Activated CD4-positive, alpha-beta T cell treated with anti-CD3 and anti-CD28 coated beads, Interleukin-2, amount 10 ng/mL, durations not matched to agents 24 days and 14 days (primary cell): ENCODE data around the gene MAP3K19. TPM values are rescaled to one million over a fixed set of nuclear protein-coding genes. Genes with fewer than 3 reads are reported as not detected.
A peak's percentile ranks its signal among the peaks of the same experiment; 100 is the strongest.

Source experiments
- DNase-seq: peaks from one replicate; pipeline ENCODE4 v3.0.0; 2022
- H3K27ac Mint-ChIP-seq: one replicate; pipeline ENCODE4 v1.8.0; 2022; ENCODE audit warnings: mild to moderate bottlenecking, mixed read lengths
- H3K27me3 Mint-ChIP-seq: one replicate; pipeline ENCODE4 v1.8.0; 2022; ENCODE audit warnings: mixed read lengths
- H3K36me3 Mint-ChIP-seq: one replicate; pipeline ENCODE4 v1.8.0; 2022; ENCODE audit warnings: low read depth, mild to moderate bottlenecking, mixed read lengths
- H3K4me1 Mint-ChIP-seq: one replicate; pipeline ENCODE4 v1.8.0; 2021; ENCODE audit warnings: mixed read lengths
- H3K4me3 Mint-ChIP-seq: one replicate; pipeline ENCODE4 v1.8.0; 2022; ENCODE audit warnings: mild to moderate bottlenecking, moderate library complexity, mixed read lengths
- H3K9me3 Mint-ChIP-seq: one replicate; pipeline ENCODE4 v1.8.0; 2021; ENCODE audit warnings: mixed read lengths
- intact Hi-C: fragments of 100-400 bp; cut with micrococcal nuclease; formaldehyde crosslinking; loops from one replicate; pipeline ENCODE4 v1.15.1; 2023
- total RNA-seq: library from RNA; stranded (reverse); gene quantifications from 2 replicates; pipeline ENCODE4 v1.2.3, GENCODE V29; 2022

The MAP3K19 gene
- total RNA-seq, 1 donor from 2014 or later: not detected

GRCh38 chr2:134954065-134954464 lies 93.2 kb downstream of the MAP3K19 start:
- H3K4me3 Mint-ChIP-seq: no peak overlapping the region
- H3K36me3 Mint-ChIP-seq: peaks cover 63% of the 10 kb centered on the region
- intact Hi-C loops: no loop called here

GRCh38 chr2:134952608-134953007 lies 94.6 kb downstream of the MAP3K19 start:
- no peak for DNase-seq
- H3K36me3 Mint-ChIP-seq: peaks cover 66% of the 10 kb centered on the region

More at GRCh38 chr2:134954065-134954464, 93.2 kb downstream of the MAP3K19 start:
- no peak for DNase-seq
- H3K4me1 Mint-ChIP-seq: peaks cover 23% of the 10 kb centered on the region
- H3K27me3 Mint-ChIP-seq: no peaks in the 10 kb centered on the region
- H3K9me3 Mint-ChIP-seq: no peaks in the 10 kb centered on the region
- no peak overlapping the region for H3K27ac Mint-ChIP-seq

GRCh38 chr2:134950886-134951285 lies 96.4 kb downstream of the MAP3K19 start:
- intact Hi-C loops: no loop called here
- H3K9me3 Mint-ChIP-seq: no peaks in the 10 kb centered on the region
- no peak overlapping the region for H3K4me3 Mint-ChIP-seq
- no peak for DNase-seq
- no peaks in the 10 kb centered on the region for H3K27me3 Mint-ChIP-seq
- H3K27ac Mint-ChIP-seq: no peak overlapping the region
- H3K4me1 Mint-ChIP-seq: peaks cover 26% of the 10 kb centered on the region
- H3K36me3 Mint-ChIP-seq: peaks cover 63% of the 10 kb centered on the region

More at GRCh38 chr2:134952608-134953007, 94.6 kb downstream of the MAP3K19 start:
- Mint-ChIP-seq H3K27me3 (no peaks in the 10 kb centered on the region), H3K27ac (no peak overlapping the region), H3K4me1 (peaks cover 26% of the 10 kb centered on the region), H3K4me3 (no peak overlapping the region), H3K9me3 (no peaks in the 10 kb centered on the region)
- intact Hi-C loops: no loop called here

GRCh38 chr2:134949981-134950708 lies 97.1 kb downstream of the MAP3K19 start:
- Mint-ChIP-seq H3K36me3 (peaks cover 67% of the 10 kb centered on the region), H3K27me3 (no peaks in the 10 kb centered on the region), H3K9me3 (no peaks in the 10 kb centered on the region), H3K4me3 (peak overlapping the region; percentile 51), H3K4me1 (peaks cover 28% of the 10 kb centered on the region), H3K27ac (peak overlapping the region; percentile 44)
- intact Hi-C loops: no loop called here
- no peak for DNase-seq

- Mint-ChIP-seq H3K36me3 (peaks cover 59% of the 10 kb centered on the region), H3K4me1 (peaks cover 21% of the 10 kb centered on the region), H3K27ac (no peak overlapping the region), H3K27me3 (no peaks in the 10 kb centered on the region), H3K9me3 (no peaks in the 10 kb centered on the region), H3K4me3 (no peak overlapping the region)
- no peak for DNase-seq
- intact Hi-C loops: no loop called here
Measured at GRCh38 chr2:134946073-134946472, 101.2 kb downstream of the MAP3K19 start.

GRCh38 chr2:134944975-134945374 lies 102.3 kb downstream of the MAP3K19 start:
- H3K4me1 Mint-ChIP-seq: peaks cover 15% of the 10 kb centered on the region
- intact Hi-C loops: no loop called here
- no peaks in the 10 kb centered on the region for H3K9me3 Mint-ChIP-seq
- no peaks in the 10 kb centered on the region for H3K27me3 Mint-ChIP-seq
- H3K27ac Mint-ChIP-seq: no peak overlapping the region
- no peak overlapping the region for H3K4me3 Mint-ChIP-seq
- no peak for DNase-seq
- peaks cover 58% of the 10 kb centered on the region for H3K36me3 Mint-ChIP-seq

GRCh38 chr2:134943540-134943939 lies 103.7 kb downstream of the MAP3K19 start:
- Mint-ChIP-seq H3K9me3 (no peaks in the 10 kb centered on the region), H3K4me1 (peaks cover 7% of the 10 kb centered on the region), H3K4me3 (no peak overlapping the region), H3K36me3 (peaks cover 58% of the 10 kb centered on the region), H3K27me3 (no peaks in the 10 kb centered on the region), H3K27ac (no peak overlapping the region)
- DNase-seq: no peak
- intact Hi-C loops: no loop called here

GRCh38 chr2:134936691-134937090 lies 110.6 kb downstream of the MAP3K19 start:
- peaks cover 49% of the 10 kb centered on the region for H3K36me3 Mint-ChIP-seq
- no peaks in the 10 kb centered on the region for H3K27me3 Mint-ChIP-seq
- intact Hi-C loops: no loop called here
- H3K27ac Mint-ChIP-seq: no peak overlapping the region
- DNase-seq: no peak
- peaks cover 26% of the 10 kb centered on the region for H3K4me1 Mint-ChIP-seq
- H3K4me3 Mint-ChIP-seq: no peak overlapping the region
- no peaks in the 10 kb centered on the region for H3K9me3 Mint-ChIP-seq

GRCh38 chr2:134934641-134935040 lies 112.6 kb downstream of the MAP3K19 start:
- Mint-ChIP-seq H3K27me3 (no peaks in the 10 kb centered on the region), H3K27ac (no peak overlapping the region), H3K9me3 (no peaks in the 10 kb centered on the region), H3K36me3 (peaks cover 41% of the 10 kb centered on the region), H3K4me3 (no peak overlapping the region), H3K4me1 (peaks cover 33% of the 10 kb centered on the region)
- no peak for DNase-seq
- intact Hi-C loops: no loop called here

GRCh38 chr2:134934150-134934549 lies 113.1 kb downstream of the MAP3K19 start:
- H3K36me3 Mint-ChIP-seq: peaks cover 38% of the 10 kb centered on the region
- H3K4me1 Mint-ChIP-seq: peaks cover 33% of the 10 kb centered on the region
- H3K27me3 Mint-ChIP-seq: no peaks in the 10 kb centered on the region
- intact Hi-C loops: no loop called here
- DNase-seq: no peak
- no peak overlapping the region for H3K4me3 Mint-ChIP-seq
- H3K27ac Mint-ChIP-seq: no peak overlapping the region
- no peaks in the 10 kb centered on the region for H3K9me3 Mint-ChIP-seq

- DNase-seq: no peak
- H3K4me1 Mint-ChIP-seq: peaks cover 33% of the 10 kb centered on the region
- no peak overlapping the region for H3K27ac Mint-ChIP-seq
- H3K27me3 Mint-ChIP-seq: no peaks in the 10 kb centered on the region
- intact Hi-C loops: no loop called here
- peaks cover 36% of the 10 kb centered on the region for H3K36me3 Mint-ChIP-seq
- no peak overlapping the region for H3K4me3 Mint-ChIP-seq
- no peaks in the 10 kb centered on the region for H3K9me3 Mint-ChIP-seq
Measured at GRCh38 chr2:134933732-134934131, 113.5 kb downstream of the MAP3K19 start.

GRCh38 chr2:134932864-134933526 lies 114.3 kb downstream of the MAP3K19 start:
- Mint-ChIP-seq H3K27me3 (no peaks in the 10 kb centered on the region), H3K27ac (no peak overlapping the region), H3K36me3 (peaks cover 33% of the 10 kb centered on the region), H3K4me3 (no peak overlapping the region), H3K9me3 (no peaks in the 10 kb centered on the region), H3K4me1 (peaks cover 30% of the 10 kb centered on the region)
- DNase-seq: no peak
- intact Hi-C loops: no loop called here

- no peaks in the 10 kb centered on the region for H3K27me3 Mint-ChIP-seq
- no peak for DNase-seq
- intact Hi-C loops: no loop called here
- H3K4me1 Mint-ChIP-seq: peaks cover 35% of the 10 kb centered on the region
- H3K36me3 Mint-ChIP-seq: peaks cover 25% of the 10 kb centered on the region
- H3K9me3 Mint-ChIP-seq: no peaks in the 10 kb centered on the region
- no peak overlapping the region for H3K4me3 Mint-ChIP-seq
- no peak overlapping the region for H3K27ac Mint-ChIP-seq
Measured at GRCh38 chr2:134927195-134927594, 120.1 kb downstream of the MAP3K19 start.

GRCh38 chr2:134926231-134926931 lies 120.9 kb downstream of the MAP3K19 start:
- intact Hi-C loops: no loop called here
- peaks cover 25% of the 10 kb centered on the region for H3K36me3 Mint-ChIP-seq
- H3K27me3 Mint-ChIP-seq: no peaks in the 10 kb centered on the region
- H3K4me1 Mint-ChIP-seq: peaks cover 34% of the 10 kb centered on the region
- DNase-seq: no peak
- H3K9me3 Mint-ChIP-seq: no peaks in the 10 kb centered on the region
- H3K4me3 Mint-ChIP-seq: peak overlapping the region; percentile 34
- peak overlapping the region; percentile 45 for H3K27ac Mint-ChIP-seq
